ENCODE measurements around the gene TAS2R41.

TAS2R41 gene

DNA sequence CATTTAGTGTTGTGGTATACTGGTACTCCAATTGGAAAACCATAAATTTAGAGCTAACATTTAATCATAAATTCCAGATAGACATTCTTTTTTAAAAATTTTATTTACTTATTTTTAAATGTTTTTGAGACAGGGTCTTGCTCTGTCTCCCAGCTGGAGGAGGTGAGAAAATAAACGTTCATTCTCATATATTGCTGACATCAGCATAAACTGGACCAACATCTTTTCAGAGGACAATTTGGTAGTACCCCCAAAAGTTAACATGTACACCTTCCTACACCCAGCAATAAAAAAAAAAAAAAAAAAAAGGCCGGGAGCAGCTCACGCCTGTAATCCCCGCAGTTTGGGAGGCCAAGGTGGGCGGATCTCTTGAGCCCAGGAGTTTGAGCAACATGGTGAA lies 29.2 kb upstream of the TAS2R41 start:
- DNase-seq (ENCODE audit: extremely low read depth, low read depth), result no peak
- TF ChIP-seq, protein P1, sequence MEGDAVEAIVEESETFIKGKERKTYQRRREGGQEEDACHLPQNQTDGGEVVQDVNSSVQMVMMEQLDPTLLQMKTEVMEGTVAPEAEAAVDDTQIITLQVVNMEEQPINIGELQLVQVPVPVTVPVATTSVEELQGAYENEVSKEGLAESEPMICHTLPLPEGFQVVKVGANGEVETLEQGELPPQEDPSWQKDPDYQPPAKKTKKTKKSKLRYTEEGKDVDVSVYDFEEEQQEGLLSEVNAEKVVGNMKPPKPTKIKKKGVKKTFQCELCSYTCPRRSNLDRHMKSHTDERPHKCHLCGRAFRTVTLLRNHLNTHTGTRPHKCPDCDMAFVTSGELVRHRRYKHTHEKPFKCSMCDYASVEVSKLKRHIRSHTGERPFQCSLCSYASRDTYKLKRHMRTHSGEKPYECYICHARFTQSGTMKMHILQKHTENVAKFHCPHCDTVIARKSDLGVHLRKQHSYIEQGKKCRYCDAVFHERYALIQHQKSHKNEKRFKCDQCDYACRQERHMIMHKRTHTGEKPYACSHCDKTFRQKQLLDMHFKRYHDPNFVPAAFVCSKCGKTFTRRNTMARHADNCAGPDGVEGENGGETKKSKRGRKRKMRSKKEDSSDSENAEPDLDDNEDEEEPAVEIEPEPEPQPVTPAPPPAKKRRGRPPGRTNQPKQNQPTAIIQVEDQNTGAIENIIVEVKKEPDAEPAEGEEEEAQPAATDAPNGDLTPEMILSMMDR (IDR thresholded peaks at IDR 0.05; ENCODE audit: low read depth, low read length), result no peak

DNA sequence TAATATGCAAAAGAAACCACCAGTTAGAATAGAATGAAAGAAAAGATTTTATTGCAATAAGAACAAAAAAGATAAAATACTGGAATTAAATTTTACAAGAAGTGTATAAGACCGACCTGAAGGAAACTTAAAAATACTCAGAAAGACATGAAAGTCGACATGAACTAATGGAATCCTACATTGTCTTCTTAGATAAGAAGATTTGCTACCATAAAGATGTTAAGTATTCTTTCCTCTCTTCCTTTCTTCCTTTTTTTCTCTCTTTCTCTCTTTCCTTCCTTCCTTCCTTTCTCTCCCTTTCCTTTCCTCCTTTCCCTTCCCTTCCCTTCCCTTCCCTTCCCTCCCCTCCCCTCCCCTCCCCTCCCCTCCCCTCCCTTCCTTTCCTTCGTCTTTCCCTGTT lies 27.9 kb upstream of the TAS2R41 start:
- TF ChIP-seq, protein P1 (IDR thresholded peaks at IDR 0.05; ENCODE audit: low read depth, low read length), result no peak
- no peak for DNase-seq (ENCODE audit: extremely low read depth, low read depth)

DNA sequence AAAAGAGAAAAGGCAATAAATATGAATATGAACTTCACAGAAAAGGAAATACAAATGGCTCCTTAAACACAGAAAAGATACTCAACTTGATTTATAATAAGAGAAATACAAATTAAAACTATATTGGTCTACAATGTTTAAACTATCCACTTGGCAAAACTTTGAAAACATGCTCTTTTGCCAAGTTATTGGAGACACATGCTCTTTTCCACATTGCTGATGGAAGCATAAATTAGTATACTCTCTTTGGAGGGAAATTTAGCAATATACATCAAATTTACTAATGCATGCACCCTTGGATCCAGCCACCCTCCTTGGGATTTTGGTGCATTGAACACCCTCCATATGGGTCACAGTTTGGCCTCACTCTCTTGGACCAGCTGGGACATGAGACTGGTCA lies 26.6 kb upstream of the TAS2R41 start:
- TF ChIP-seq, protein P1 (IDR thresholded peaks at IDR 0.05; ENCODE audit: low read depth, low read length), result no peak
- DNase-seq (ENCODE audit: extremely low read depth, low read depth), result no peak

DNA sequence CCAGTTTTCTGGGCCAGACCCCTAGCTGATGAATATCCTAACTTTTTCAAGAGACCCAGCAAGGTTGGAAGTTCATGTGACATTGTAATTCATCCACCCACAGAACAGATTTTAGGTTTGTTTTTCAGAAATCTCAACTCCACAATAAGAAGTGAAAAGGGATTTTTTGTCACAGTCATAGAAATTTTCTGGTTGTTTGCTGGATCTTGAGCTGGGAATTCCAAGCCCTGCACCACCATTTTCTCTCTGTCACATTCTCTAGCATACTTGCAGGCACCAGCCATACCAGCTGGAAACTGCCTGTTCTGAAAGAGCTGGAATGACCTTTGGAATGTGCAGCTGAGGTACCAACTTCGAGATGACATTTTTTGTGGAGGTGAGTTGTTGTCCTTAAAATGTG lies 25.9 kb upstream of the TAS2R41 start:
- TF ChIP-seq, protein P1 (IDR thresholded peaks at IDR 0.05; ENCODE audit: low read depth, low read length), result no peak
- no peak for DNase-seq (ENCODE audit: extremely low read depth, low read depth)

DNA sequence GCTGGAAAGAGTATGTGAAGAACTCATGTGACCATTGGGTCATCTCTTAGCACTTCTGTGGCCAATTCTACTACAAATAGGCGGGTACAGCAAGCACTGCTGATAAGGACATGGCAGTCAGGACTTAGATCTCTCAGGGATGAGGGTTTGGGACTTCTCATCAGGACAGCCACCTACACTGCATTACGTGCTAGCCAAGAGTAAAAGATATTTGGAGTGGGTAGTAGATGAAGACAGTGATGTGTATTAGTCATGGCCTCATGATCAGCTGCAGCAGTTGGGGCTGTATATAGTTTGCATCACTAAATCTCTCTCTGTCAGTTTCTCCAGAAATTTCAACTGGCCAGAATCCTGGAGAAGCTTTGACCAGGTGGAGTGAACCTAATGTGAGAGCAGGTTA lies 25.2 kb upstream of the TAS2R41 start:
- no peak for DNase-seq (ENCODE audit: extremely low read depth, low read depth)
- TF ChIP-seq, protein P1 (IDR thresholded peaks at IDR 0.05; ENCODE audit: low read depth, low read length), result no peak

DNA sequence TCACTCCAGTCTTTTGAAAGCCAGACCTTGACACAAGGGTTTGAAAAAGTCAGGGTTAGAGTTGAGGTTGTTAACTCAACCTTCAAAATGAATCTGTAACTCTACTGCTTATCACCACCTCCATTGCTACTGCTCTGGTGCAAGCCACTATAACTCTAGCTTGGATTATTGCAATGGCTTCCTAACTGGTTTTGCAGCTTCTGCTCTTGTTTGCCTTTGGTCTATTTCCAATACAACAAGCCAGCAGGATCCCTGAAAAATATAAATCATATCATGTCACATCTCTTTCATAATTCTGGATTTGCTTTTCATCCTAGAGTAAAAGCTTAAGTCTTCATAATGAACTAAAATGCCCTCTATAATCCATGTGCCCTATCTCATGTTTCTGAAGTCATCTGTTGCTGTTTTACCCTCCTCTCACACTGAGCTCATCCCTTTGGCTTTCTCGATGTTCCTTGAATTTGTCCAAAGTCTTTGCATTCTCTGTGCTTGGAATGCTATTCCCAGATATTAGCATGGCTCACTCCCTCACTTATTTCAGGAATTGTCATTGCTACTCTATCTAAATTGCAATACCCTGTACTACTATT lies 23.5 kb upstream of the TAS2R41 start:
- TF ChIP-seq, protein P1 (IDR thresholded peaks at IDR 0.05; ENCODE audit: low read depth, low read length), result no peak
- no peak for DNase-seq (ENCODE audit: extremely low read depth, low read depth)

DNA sequence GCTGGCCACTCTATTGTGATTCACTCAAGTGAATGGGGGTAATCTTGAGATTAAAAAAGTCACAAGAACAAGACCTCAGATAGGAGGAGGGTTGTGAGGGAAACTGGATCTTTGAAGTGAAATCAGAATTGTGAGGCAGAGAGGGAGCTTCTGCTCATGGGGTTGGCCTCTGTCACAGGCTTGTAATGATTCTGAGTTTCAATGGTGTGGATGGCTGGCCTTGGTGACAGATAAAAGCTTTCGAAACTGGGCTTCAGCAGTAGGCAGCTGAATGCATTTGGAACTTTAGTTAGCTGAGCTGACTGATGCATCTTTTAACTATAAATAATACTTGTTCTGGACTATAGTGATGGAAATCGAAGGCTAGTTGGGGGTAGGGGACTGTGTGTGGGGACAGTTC lies 22.2 kb upstream of the TAS2R41 start:
- no peak for DNase-seq (ENCODE audit: extremely low read depth, low read depth)
- TF ChIP-seq, protein P1 (IDR thresholded peaks at IDR 0.05; ENCODE audit: low read depth, low read length), result no peak
